ENCODE measurements around the gene GPSM1. TPM values are rescaled to one million over a fixed set of nuclear protein-coding genes. Genes with fewer than 3 reads are reported as not detected.

GPSM1 gene
- total RNA-seq, 1 donor from 2014 or later: 37.1 TPM

DNA sequence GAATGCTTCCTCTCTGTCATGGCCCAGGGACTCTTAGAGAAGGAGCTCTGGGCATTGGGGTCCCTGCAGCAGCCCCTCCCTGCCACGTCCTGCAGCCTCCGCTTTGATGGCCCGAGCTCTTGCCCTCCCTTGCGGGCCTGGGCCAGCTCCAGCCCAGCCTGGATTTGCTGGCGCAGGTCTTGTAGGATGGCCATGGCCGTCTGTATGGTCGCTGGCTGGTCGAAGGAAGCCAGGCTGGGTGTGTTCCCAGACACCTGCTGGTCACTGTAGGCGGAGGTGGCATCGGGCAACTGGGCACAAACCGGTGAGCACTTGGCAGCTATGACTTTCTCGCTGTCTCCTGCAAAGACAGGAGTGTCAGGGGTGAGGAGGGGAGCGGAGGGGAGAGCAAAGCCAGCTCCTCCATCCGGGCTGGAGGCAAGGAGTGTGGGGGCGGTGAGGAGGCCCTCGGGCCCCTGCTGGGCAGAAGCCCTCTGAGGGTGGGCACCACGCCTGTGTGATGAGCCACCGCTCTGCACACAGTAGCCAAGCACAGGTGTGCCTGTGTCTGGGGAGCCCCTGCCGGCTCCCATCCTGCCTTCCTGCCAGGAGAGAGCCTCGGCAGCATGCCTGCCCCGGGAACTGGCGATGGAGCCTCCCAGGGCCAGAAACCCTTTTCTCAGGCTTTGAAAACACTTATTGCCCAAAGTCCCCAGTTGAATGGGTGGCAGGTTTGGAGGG, 35.9 kb upstream of the GPSM1 start:
- no peak for DNase-seq

DNA sequence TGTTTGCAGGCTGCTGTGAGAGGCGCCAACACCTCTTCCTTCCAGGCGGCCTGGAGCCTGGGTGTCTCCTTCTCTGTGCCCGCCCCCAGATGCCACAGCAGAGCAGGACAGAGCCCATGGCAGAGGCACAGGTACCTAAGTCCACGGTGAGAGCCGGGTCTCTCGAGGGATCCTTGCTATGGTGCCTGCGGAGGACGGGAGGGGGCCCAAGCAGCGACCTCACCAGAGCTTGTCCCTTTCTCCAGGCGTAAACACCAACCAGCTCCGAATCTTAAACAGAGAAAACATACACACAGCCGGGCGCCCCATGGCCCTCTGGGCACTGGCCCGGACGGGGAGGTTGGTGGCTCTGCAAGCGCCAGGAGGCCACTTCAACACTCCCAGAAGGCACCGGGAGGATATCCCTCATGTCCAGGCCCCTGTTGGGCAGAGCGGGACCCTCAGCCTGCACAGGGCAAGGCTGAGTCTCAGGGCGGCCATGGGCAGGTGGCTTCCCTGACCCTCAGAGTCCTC, 35.3 kb upstream of the GPSM1 start:
- DNase-seq: no peak

DNA sequence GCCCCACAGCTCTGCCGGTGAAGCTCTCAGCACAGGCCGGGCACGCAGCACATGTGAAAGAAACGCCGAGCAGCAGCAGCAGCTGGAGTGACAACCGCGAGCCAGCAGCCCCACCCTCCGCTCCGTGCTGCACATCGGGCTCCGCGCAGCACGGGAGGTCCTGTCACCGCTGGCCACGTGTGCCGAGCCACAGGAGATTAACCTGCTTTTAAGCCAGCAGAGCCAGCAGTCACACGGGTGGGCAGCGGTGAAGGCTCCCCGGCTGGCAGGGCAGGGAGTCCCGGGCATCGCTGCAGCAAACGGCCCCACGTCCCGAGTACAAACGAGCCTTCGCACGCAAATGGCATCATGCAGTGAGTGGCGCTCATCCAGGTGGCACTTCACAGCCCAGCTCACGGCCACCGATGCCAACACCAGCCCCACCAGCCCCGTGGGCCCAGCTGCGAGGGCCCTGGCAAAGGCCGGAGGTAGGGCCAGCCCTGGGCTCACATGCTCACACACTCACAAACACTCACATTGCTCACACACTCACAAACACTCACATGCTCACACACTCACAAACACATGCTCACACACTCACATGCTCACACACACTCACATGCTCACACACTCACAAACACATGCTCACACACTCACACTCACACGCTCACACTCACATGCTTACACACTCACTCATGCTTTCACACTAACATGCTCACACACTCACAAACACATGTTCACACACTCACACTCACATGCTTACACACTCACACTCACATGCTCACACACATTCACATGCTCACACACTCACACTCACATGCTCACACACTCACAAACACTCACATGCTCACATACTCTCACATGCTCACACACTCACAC, 34.5 kb upstream of the GPSM1 start:
- DNase-seq: no peak

DNA sequence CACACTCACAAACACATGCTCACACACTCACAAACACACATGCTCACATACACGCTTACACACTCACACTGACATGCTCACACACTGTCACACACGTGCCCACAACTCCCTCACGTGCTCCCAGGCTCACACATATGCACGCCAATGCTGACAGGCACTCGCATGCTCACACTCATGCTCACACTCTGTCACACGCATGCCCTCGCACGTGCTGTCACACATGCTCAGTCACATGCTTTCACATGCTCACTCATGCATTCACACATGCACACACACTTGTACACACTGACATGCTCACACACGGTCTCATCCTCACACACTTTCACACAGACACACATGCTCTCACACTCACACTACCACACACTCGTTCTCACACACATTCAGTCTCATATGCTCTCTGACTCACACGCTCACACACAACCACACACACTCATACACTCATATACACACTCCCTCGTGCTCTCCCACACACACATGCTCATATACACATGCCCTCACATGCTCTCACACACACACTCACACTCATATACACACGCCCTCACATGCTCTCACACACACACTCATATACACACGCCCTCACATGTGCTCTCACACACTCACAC, 33.8 kb upstream of the GPSM1 start:
- DNase-seq: no peak

DNA sequence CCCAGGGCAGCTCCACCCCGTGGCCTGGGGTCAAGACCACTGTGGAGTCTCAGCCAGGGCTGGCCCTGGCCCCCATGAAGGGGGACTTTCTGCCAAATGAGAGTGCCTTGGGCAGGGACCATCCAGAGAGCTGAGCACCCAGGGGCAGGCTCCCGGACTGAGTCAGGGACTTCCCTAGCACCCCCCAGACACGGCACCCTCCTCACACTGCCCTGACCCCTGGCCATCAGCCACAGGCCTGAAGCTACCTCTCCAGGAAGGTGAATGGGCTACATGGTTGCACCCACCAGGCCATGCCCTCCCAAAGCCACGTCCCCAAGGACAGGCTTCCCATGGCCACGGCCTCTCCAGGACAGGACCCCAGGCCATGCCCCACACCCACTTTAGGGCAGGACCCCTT, 32.9 kb upstream of the GPSM1 start:
- no peak for DNase-seq

DNA sequence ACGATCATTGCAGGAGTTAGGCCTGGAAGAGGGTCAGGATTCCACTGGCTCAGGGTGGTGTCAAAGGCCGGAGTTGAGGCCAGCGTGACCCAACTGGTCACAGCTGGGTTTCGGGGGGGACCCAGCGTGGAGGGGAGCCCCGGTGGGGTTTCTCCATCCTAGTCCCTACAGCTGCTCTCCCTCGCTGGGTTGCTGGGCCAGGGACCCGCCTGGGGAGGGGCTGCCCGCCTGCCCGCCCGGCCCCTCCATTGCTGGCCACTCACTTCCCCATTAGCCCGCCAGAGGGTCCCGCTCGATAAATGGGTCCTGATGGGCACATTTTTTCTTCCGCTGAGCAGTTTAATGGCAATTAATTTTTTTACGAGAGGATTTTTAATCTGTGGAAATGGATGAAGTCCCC, 32.3 kb upstream of the GPSM1 start:
- no peak for DNase-seq

DNA sequence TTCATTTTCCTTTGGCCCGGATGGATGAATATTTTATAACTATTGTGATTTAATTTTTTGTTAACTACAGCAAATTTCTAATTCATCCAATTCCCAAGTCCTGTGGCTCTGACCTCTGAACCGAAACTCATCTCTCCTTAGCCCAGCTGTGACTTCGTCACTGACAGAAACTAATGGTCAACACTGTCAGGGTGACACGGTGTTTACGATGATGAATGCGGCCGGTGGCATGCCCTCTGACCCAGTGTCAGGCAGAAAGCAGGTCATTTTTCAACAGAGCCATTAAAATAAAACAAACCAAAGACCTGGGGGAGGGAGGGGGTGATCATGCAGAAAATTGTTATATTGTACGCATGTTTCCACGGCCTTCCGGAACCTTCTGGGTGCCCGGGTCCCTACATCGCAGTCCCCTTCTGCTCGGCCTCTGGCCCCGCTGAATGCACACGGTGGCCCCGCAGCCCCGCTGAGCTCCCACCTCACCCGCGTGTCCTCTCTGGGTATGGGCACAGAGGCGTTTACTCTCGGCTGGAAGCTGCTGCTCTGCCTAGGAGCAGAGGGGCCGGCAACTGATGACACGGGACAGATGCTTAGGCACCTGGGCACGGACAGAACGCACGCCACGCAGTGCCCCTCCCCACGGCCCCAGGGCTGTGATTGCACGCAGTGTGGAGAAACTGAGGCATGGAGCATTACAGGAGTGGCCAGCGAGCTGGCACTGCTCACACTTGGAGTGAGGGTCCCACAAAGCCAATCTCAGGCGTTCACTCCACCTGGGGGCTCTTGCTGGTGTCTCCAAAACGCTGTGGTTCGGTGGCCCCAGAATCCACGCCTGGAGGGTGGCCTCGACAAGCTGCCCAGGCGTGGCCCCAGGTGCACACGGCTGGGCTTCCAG, 31.6 kb upstream of the GPSM1 start:
- DNase-seq: no peak

DNA sequence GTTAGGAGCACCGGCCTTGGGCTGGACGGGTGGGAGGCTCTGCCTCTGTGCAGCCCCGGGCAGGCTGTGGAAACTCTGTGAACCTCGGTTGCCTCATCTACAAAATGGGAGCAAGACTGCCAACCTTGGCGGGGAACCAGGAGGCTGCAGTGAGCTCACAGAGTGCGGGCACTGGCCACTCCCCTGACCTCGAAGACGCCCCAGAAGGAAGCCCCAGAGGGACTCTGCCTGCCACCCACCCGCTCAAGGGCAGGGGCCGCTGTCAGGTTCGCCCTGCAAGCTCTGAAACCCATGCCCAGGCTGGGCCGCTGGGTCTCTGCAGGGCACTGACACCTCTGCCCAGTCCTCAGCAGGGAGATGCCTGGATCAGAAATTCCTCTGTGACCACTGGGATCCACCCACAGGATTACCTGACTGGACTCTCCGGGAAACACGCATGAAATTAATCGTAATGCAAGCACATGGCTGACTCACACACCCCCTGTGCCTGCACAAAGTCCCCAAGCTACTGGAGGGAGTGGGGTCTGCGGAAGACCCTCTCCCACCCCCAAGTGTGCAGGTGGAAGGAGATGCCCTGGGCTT, 30.8 kb upstream of the GPSM1 start:
- no peak for DNase-seq

DNA sequence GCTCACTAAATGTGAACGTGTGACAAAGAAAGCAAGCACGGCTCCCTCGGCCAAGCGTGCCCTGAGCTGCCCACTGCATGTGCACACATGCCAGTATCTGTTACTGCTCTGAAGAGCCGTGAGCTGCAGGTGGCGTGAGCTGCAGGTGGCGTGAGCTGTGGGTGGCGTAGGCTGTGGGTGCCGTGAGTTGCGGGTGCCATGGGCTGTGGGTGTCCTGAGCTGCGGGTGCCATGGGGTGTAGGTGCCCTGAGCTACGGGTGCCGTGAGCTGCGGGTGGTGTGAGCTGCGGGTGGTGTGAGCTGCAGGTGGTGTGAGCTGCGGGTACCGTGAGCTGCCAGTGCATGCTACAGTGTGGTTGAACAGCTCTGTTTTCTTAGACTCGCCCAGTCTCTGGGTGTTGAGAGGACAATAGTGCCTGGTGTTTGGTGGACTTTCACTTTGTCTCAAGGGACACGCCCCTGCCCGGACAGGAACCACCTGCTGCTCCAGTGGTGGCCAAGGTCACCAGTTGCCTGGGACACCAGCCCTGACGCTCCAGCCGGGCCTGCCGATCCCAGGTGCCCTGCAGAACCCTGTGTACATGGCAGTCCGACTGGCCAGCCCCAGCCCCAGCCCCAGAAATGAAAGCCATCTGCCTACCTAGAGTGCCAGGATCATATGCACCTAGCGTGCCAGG, 30.2 kb upstream of the GPSM1 start:
- DNase-seq: peak; percentile 80

DNA sequence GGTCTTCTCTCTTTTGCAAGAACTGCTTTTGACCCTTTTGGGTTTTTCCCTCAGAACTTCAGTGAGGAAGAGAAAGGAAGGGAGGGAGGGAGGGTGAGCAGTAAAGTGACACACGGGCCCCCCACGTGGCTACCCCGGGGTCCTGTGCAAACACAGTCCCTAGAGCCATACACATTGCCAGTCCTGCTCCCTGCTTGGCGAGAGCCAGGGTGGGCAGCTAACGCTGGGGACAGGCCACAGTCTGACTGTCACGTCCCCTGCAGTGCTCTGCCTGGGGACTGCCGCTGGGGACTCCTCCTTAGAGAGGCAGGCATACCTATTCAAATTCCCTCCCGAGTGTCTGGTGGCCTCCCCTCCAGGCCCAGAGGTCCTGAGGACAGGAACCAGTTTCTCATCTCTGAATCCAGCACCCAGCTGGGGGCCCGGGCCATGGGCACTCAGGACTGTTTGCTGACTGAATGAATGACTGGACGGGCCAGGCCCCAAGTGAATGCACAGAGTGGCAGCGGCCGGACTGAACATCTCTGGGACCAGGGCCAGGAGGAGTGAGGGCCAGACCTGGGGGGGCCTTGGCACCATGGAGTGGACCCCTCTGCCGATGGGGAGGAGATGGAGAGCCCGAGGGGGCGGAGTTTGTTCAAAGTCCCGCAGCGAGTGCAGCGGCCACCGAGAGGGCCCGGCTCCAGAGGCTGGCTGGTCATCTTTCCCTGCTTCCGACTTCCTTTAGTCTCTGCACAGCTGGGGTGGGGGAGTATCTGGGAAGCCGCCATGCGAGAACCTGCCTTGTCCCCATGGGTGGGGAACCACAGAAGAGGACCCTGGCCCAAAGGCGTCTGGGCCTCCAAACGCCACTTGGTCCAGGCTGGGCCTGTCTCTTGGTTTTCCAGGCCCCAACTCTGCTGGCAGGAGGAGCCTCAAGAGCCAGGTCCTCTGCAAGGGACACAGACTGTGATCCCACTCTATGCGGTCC, 29.3 kb upstream of the GPSM1 start:
- DNase-seq: no peak

DNA sequence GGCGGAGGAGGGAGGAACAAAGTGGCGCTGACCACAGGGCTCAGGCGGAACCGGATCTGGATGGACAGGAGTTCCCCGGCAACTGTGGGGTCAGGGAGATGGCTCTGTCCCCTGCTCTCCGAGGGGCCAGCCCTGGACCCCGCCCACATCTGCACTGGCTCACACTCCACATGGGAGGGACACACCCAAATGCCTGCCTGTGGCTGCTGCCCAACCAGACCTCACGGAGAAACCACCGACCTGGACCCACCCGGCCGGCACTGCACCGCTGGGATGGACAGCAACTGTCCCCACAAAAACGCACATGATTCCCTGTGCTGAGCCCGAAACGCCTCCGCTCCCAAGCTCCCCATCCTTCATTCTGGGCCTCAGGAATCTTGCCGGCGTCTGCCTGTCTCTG, 28.2 kb upstream of the GPSM1 start:
- DNase-seq: no peak

DNA sequence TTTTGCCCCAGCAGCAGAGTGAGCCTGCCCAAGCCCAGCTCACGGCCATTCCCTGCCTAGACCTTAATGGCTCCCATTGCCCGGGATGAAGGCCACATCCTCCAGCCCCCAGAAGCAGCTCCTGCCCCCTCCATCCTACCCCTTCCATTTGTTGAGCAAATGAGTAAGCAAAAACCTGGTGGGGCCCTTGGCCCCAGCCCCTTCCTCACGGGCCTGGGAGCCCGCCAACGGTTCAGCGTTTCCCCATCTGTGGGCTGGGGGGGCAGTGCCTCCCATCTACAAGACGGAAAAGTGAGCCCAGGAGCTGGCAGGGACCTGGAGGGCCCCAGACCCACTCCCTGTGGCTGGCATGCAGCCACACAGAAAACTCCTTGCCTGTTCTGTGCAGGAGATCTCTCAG, 27.8 kb upstream of the GPSM1 start:
- no peak for DNase-seq

DNA sequence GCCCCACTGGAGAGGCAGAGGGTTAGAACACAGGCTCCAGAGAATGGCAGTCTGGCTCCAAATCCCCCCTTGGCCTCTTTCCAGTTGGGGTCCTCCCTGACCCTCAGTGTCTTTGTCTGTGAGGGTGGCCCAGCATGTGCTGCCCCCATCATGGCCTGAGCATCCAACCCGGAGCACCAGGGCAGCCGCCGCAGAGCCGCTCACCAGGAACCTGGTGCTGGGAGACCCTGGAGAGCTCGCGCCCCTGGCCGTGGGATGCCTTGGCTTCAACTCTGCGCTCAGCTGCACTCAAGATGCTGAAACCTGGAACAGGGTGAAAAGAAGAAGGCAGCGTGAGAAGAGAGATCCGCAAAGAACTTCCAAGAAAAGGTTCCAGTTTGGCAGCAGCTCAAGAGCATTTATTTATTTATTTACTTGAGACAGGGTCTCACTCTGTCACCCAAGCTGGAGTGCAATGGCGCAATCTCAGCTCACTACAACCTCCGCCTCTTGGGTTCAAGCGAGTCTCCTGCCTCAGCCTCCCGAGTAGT, 27.3 kb upstream of the GPSM1 start:
- no peak for DNase-seq

DNA sequence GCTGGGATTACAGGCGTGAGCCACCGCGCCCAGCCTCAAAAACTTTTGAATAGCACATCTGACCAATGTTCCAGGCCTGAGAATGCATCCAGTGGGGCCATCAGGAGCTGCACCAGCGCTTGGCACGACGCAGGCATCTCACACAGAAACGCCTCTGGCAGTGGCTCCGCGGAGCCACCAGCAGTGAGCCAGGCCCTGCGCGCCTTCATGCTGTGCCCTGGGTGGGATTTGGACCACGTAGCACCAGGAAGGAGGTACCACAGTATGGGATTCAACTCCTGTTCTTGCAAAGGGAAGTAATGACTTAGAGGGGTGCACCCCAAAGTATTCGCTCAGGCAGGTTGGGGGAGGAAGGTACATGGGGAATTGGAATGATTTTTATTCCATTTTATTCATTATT, 26.5 kb upstream of the GPSM1 start:
- no peak for DNase-seq

DNA sequence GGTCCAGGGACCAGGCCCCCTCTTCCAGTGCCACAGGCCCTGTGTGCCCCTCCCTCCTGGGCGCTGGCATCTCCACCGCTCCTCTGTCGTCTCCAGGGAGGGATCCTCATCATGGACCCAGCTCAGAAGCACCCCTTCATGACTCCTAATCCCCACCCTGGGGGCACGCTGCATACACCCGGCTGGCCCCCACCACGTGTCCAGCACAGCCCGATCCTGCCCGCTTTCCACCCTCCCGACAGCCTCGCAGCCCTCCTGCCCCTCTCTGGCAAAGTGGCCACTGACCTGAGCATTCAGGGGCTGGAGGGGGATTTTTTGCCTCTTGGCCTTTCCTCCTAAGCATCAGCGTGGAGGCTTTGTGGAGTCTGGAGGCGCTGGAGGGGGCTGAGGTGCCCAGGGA, 24.8 kb upstream of the GPSM1 start:
- no peak for DNase-seq

DNA sequence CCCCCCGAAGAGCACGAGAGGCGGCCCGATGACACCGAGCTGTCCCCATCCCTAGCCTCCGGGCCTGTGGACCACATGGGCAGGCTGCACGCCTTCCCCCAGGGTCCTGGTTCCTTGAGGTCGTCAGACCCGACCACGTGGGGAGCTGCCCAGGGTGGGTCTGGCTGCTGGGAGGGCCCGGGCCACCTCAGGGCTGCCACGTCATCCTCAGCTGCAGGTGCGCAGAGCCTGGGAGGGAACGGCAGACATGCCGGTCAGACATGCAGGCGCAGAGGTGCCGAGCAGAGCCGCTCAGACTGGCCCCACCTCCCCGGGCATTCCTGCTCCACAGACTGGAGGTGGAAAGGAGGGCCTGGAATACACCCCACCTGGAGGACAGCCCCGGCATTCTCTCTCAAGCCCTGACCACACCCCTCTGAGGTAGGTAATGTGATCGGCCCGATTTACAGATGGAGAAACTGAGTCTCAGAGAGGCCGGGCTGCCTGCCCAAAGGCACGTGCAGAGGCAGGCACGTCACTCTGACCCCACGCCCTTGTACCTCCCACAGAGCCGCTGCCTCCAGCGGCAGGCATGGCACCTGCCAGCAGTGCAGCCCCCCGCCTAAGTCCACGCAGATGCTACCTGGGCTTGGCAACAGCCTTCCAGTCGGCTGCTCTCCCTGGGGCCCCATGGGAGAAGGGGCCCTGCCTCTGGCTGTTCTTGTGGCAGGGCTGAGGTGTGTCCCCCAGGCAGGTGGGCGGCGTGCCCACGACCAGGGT, 24.1 kb upstream of the GPSM1 start:
- no peak for DNase-seq

DNA sequence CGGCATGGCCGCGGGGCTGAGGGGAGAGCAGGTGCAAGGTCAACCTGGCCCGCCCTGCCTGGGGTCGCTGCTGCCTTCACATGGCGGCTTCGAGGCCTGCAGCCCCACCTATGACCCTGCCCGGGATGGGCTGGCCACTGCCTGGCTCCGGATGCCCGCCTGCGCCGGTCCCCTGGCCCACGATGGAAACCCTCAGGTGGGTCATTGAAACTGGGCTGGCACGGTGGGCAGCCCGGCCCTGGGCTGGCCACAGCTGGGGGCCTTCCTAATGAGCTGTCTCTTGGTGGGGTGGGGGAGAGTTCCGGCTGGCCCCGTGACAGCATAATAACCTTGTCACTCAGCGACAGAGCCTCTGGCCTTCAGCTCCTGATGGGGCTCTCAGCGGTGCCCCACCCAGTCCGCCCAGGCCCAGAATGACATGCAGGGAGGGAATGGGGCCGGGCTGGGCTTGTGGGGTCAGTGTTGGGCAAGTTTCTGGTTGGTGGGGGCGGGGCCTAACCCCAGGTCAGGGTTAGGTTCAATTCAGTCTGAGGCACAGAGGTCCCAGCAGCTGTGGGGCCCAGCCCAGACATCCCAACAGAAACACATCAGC, 23.4 kb upstream of the GPSM1 start, which contains the start of gene CCDC187:
Gene CCDC187, minus strand, starts transcription at position 270 of the 592 bp plus-strand sequence. Its CDS starts 264 bp downstream, at position 6.
- DNase-seq: no peak

DNA sequence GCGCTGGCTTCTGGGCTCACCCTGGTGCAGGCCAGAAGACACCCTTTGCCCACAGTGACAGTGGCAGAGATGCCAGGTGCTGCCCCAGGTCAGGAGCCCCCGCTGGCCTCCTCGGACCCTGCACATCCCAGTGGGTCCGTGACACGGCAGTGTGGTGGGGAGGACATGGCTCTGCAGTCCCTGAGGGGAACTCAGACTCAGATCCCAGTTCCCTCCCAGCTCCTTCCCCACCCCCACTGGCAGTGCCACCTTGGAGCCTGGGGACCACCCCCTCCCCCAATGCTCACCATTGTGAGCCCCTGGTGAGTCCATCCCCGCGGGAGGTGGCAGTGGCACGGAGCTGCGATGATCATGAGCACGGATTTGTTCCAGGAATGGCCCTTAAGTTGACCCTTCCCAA, 22.9 kb upstream of the GPSM1 start:
- no peak for DNase-seq

DNA sequence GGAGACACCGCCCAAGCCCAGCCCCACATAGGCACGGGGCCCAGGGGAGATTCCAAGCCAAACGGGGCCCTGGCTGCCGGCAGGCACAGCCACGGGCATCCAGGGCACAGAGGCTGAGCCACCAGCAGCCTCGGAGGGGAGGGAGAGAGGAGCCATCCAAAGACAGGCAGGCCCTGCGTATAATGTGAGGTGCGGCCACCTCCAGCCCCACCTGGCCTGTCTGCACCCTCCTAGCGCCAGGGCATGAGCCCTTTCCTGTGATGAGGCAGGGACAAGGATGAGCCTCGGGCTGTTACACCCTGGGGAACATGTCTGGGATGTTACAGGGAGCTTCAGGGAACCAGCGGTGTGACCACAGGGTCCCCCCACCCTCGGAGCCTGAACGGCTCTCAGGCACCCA, 22.4 kb upstream of the GPSM1 start:
- DNase-seq: no peak
